Measurements from ENCODE around the gene ERI3.

ERI3 gene

GRCh38 chr1:44263568-44264450, 91.2 kb downstream of the ERI3 start:
- H3K4me3 ChIP-seq (ENCODE audit: low read depth, low read length, poor library complexity, severe bottlenecking): no peak overlapping the region

DNA sequence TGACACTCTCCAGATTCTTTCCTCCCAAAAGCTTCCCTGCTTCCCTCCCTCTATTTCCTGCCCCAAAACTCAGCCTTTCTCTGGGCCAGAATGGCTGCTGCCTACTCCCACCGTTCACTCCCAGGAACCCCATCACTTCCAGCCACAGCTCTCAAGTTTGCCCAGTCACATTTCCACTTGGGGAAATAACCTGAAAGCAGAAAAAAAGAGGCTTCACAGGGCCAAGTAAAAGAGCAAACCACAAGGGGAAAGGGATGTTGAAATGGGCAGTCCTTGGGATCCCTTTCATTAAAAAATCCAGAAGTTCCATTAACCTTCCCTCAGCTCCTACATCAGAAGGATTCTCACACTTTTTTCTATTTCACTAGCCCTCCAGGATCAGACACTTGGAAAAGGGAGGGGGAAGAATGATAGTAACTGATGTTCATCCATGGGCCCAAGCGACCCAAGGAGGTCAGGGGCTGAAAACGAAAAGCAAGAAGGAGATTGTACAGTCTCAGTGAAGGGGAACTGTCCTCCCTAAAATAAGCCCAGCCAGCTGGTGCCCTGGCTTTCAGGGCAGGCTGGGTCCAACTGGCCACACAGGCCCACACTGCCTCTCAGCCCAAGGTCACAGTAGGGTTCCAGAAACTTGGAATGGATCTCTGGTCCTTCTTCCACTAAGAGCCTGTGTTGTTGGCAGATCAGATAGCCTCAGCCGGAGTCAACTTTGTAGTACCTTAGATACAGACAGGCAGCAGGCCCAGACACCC, 92.1 kb downstream of the ERI3 start:
- Histone ChIP-seq H3K9me3 (ENCODE audit: low read length) (no peaks in the 10 kb centered on the region), H3K9ac (ENCODE audit: low read length) (no peak overlapping the region), H3F3A (ENCODE audit: insufficient read depth, low read length) (no peaks in the 10 kb centered on the region), H3K4me1 (ENCODE audit: insufficient read depth, low read length, severe bottlenecking) (no peaks in the 10 kb centered on the region), H3K27me3 (ENCODE audit: insufficient read depth, low read length) (no peaks in the 10 kb centered on the region), H2AFZ (ENCODE audit: low read length) (no peak overlapping the region), H4K20me1 (ENCODE audit: insufficient read depth, low read length) (no peaks in the 10 kb centered on the region), H3K4me2 (ENCODE audit: low read length) (no peak overlapping the region), H3K9me2 (ENCODE audit: low read depth, low read length) (no peaks in the 10 kb centered on the region), H3K79me2 (ENCODE audit: insufficient read depth, low read length) (no peaks in the 10 kb centered on the region), H3K4me3 (ENCODE audit: low read depth, low read length, poor library complexity, severe bottlenecking) (no peak overlapping the region), H3K36me3 (ENCODE audit: insufficient read depth, low read length) (no peaks in the 10 kb centered on the region; the same call in 1 of the 2 replicates), H3K27ac (ENCODE audit: low read depth, low read length, poor library complexity, severe bottlenecking) (no peak overlapping the region)
- TF ChIP-seq CTCF (IDR thresholded peaks at IDR 0.05; ENCODE audit: low read length) (no peak), EZH2 (IDR thresholded peaks at IDR 0.05; ENCODE audit: borderline replicate concordance, low read length) (no peak)

More at GRCh38 chr1:44263568-44264450, 91.2 kb downstream of the ERI3 start:
- no peaks in the 10 kb centered on the region for H3K36me3 ChIP-seq (ENCODE audit: insufficient read depth, low read length)
- no peaks in the 10 kb centered on the region for H3K4me1 ChIP-seq (ENCODE audit: insufficient read depth, low read length, severe bottlenecking)
- H3K9me3 ChIP-seq (ENCODE audit: low read length): no peaks in the 10 kb centered on the region
- no peaks in the 10 kb centered on the region for H3K79me2 ChIP-seq (ENCODE audit: insufficient read depth, low read length)
- no peak overlapping the region for H3K27ac ChIP-seq (ENCODE audit: low read depth, low read length, poor library complexity, severe bottlenecking)
- no peaks in the 10 kb centered on the region for H4K20me1 ChIP-seq (ENCODE audit: insufficient read depth, low read length)
- H3K9ac ChIP-seq (ENCODE audit: low read length): no peak overlapping the region
- TF ChIP-seq CTCF (IDR thresholded peaks at IDR 0.05; ENCODE audit: low read length) (no peak), EZH2 (IDR thresholded peaks at IDR 0.05; ENCODE audit: borderline replicate concordance, low read length) (no peak)
- no peaks in the 10 kb centered on the region for H3F3A ChIP-seq (ENCODE audit: insufficient read depth, low read length)
- no peak overlapping the region for H2AFZ ChIP-seq (ENCODE audit: low read length)
- H3K4me2 ChIP-seq (ENCODE audit: low read length): no peak overlapping the region
- no peaks in the 10 kb centered on the region for H3K27me3 ChIP-seq (ENCODE audit: insufficient read depth, low read length)
- no peaks in the 10 kb centered on the region for H3K9me2 ChIP-seq (ENCODE audit: low read depth, low read length)

DNA sequence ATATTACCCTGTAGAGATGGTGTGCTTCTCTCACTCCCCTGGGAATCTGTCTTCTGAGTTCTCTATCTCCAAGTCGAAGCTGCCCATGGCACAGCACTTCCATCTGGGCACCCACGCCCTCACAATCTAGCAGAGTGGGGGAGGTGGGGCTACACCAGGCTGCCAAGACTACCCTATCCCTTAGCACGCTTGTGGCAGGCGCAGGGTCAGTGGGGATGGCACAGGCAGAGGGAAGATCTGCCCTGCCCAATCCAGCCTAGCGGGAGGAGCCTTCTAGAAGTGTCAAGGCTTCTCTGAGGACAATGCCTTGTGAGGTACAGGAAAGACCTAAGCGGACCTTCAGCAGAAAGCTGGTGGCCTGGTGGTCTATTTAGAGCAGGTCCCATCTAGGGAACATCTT, 92.6 kb downstream of the ERI3 start:
- Histone ChIP-seq H3K9ac (ENCODE audit: low read length) (no peak overlapping the region), H3K36me3 (ENCODE audit: insufficient read depth, low read length) (no peaks in the 10 kb centered on the region; the same call in 1 of the 2 replicates), H3K4me3 (ENCODE audit: low read depth, low read length, poor library complexity, severe bottlenecking) (no peak overlapping the region), H2AFZ (ENCODE audit: low read length) (no peak overlapping the region), H3K4me2 (ENCODE audit: low read length) (no peak overlapping the region), H3K9me3 (ENCODE audit: low read length) (no peaks in the 10 kb centered on the region), H3K4me1 (ENCODE audit: insufficient read depth, low read length, severe bottlenecking) (no peaks in the 10 kb centered on the region), H3K27me3 (ENCODE audit: insufficient read depth, low read length) (no peaks in the 10 kb centered on the region), H3K27ac (ENCODE audit: low read depth, low read length, poor library complexity, severe bottlenecking) (no peak overlapping the region), H3F3A (ENCODE audit: insufficient read depth, low read length) (no peaks in the 10 kb centered on the region), H3K79me2 (ENCODE audit: insufficient read depth, low read length) (no peaks in the 10 kb centered on the region), H4K20me1 (ENCODE audit: insufficient read depth, low read length) (no peaks in the 10 kb centered on the region), H3K9me2 (ENCODE audit: low read depth, low read length) (no peaks in the 10 kb centered on the region)
- no peak for TF ChIP-seq CTCF (IDR thresholded peaks at IDR 0.05; ENCODE audit: low read length)
- no peak for TF ChIP-seq EZH2 (IDR thresholded peaks at IDR 0.05; ENCODE audit: borderline replicate concordance, low read length)
